Right atrium auricular region (tissue), 2 donors: ENCODE data around the gene THUMPD2. TPM values are rescaled to one million over a fixed set of nuclear protein-coding genes. Genes with fewer than 3 reads are reported as not detected.

Experiments used
- DNase-seq: peaks from one replicate; pipeline ENCODE4 v3.0.0-alpha.2; 2019; ENCODE audit warnings: low spot score
- H3K27ac ChIP-seq, 2 donors: fragments of 200-600 bp; sonication (generic); 1 replicate in 1 of 2; 2 replicates in 1 of 2; pipeline ENCODE4 v1.5.1; 2016 to 2019
- H3K27me3 ChIP-seq, 2 donors: fragments of 200-600 bp; sonication (generic); one replicate each; pipeline versions ENCODE4 v1.5.1 to v1.6.0; 2017 to 2019
- H3K36me3 ChIP-seq: fragments of 200-600 bp; sonication (generic); one replicate; pipeline ENCODE4 v1.5.1; 2016
- H3K4me1 ChIP-seq, 2 donors: fragments of 200-600 bp; sonication (generic); one replicate each; pipeline versions ENCODE4 v1.5.1 to v1.6.0; 2017 to 2019
- H3K4me3 ChIP-seq, 2 donors: fragments of 200-600 bp; sonication (generic); 1 replicate in 1 of 2; 2 replicates in 1 of 2; pipeline ENCODE4 v1.5.1; 2017 to 2019; ENCODE audit warnings: mild to moderate bottlenecking in 1 of 2, moderate library complexity in 1 of 2
- H3K9me3 ChIP-seq, 2 donors: fragments of 200-600 bp; sonication (generic); one replicate each; pipeline ENCODE4 v1.5.1; 2019
- CTCF ChIP-seq, 2 donors: fragments of 200-600 bp; sonication (generic); IDR thresholded peaks; one replicate each; pipeline ENCODE4 v1.5.1; 2019; ENCODE audit warnings: antibody characterized with exemption in 2 of 2
- total RNA-seq, 2 donors: library from RNA; depleted of rRNA; stranded (reverse); fragments of >200 nt; gene quantifications; one replicate each; pipeline ENCODE4 v1.1.0, GENCODE V29; 2016

Gene THUMPD2
- total RNA-seq, 2 donors from 2014 or later = 5.9 to 9.4 TPM

- Histone ChIP-seq H3K27ac (peak overlapping the region in 1 of 2 donors; percentile 34), H3K4me1 (peaks cover 0 to 7% of the 10 kb centered on the region in 2 donors), H3K9me3 (no peaks in the 10 kb centered on the region), H3K27me3 (no peaks in the 10 kb centered on the region), H3K4me3 (no peak overlapping the region), H3K36me3 (no peaks in the 10 kb centered on the region)
- TF ChIP-seq CTCF (IDR thresholded peaks at IDR 0.05) = no peak
- no peak for DNase-seq
Observed at GRCh38 chr2:39723946-39724827, 54.9 kb downstream of the THUMPD2 start.

- Histone ChIP-seq H3K27ac (peak overlapping the region in 1 of 2 donors; percentile 34), H3K36me3 (no peaks in the 10 kb centered on the region), H3K9me3 (no peaks in the 10 kb centered on the region), H3K4me3 (no peak overlapping the region), H3K27me3 (no peaks in the 10 kb centered on the region), H3K4me1 (peaks cover 0 to 7% of the 10 kb centered on the region in 2 donors)
- no peak for TF ChIP-seq CTCF (IDR thresholded peaks at IDR 0.05)
- no peak for DNase-seq
Observed at GRCh38 chr2:39723497-39723896, 55.6 kb downstream of the THUMPD2 start.

GRCh38 chr2:39720970-39721369 lies 58.1 kb downstream of the THUMPD2 start:
- Histone ChIP-seq H3K27ac (no peak overlapping the region), H3K4me1 (peaks cover 0 to 7% of the 10 kb centered on the region in 2 donors), H3K4me3 (no peak overlapping the region), H3K36me3 (no peaks in the 10 kb centered on the region), H3K27me3 (no peaks in the 10 kb centered on the region), H3K9me3 (no peaks in the 10 kb centered on the region)
- no peak for TF ChIP-seq CTCF (IDR thresholded peaks at IDR 0.05)
- no peak for DNase-seq

- no peaks in the 10 kb centered on the region for H3K36me3 ChIP-seq
- no peak overlapping the region for H3K27ac ChIP-seq
- H3K4me1 ChIP-seq = peaks cover 0 to 7% of the 10 kb centered on the region in 2 donors
- H3K4me3 ChIP-seq = no peak overlapping the region
- TF ChIP-seq CTCF (IDR thresholded peaks at IDR 0.05) = no peak
- H3K27me3 ChIP-seq = no peaks in the 10 kb centered on the region
- no peak for DNase-seq
- no peaks in the 10 kb centered on the region for H3K9me3 ChIP-seq
Observed at GRCh38 chr2:39719317-39719716, 59.7 kb downstream of the THUMPD2 start.

- Histone ChIP-seq H3K27ac (no peak overlapping the region), H3K4me1 (peaks cover 0 to 4% of the 10 kb centered on the region in 2 donors), H3K36me3 (no peaks in the 10 kb centered on the region), H3K9me3 (no peaks in the 10 kb centered on the region), H3K27me3 (no peaks in the 10 kb centered on the region), H3K4me3 (no peak overlapping the region)
- TF ChIP-seq CTCF (IDR thresholded peaks at IDR 0.05) = no peak
- DNase-seq = no peak
Observed at GRCh38 chr2:39718483-39718882, 60.6 kb downstream of the THUMPD2 start.
